Bladder microvascular endothelial cell (primary cell): ENCODE measurements around the gene C12orf43. TPM values are rescaled to one million over a fixed set of nuclear protein-coding genes. Genes with fewer than 3 reads are reported as not detected.

Experiments used
- total RNA-seq: library from RNA; depleted of rRNA; stranded (reverse); fragments of >200 nt; gene quantifications from 2 replicates; pipeline ENCODE4 v1.2.3, GENCODE V29; 2014

C12orf43 gene, protein sequence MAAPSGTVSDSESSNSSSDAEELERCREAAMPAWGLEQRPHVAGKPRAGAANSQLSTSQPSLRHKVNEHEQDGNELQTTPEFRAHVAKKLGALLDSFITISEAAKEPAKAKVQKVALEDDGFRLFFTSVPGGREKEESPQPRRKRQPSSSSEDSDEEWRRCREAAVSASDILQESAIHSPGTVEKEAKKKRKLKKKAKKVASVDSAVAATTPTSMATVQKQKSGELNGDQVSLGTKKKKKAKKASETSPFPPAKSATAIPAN
- total RNA-seq = 18.3 and 24.5 TPM in 2 replicates

DNA sequence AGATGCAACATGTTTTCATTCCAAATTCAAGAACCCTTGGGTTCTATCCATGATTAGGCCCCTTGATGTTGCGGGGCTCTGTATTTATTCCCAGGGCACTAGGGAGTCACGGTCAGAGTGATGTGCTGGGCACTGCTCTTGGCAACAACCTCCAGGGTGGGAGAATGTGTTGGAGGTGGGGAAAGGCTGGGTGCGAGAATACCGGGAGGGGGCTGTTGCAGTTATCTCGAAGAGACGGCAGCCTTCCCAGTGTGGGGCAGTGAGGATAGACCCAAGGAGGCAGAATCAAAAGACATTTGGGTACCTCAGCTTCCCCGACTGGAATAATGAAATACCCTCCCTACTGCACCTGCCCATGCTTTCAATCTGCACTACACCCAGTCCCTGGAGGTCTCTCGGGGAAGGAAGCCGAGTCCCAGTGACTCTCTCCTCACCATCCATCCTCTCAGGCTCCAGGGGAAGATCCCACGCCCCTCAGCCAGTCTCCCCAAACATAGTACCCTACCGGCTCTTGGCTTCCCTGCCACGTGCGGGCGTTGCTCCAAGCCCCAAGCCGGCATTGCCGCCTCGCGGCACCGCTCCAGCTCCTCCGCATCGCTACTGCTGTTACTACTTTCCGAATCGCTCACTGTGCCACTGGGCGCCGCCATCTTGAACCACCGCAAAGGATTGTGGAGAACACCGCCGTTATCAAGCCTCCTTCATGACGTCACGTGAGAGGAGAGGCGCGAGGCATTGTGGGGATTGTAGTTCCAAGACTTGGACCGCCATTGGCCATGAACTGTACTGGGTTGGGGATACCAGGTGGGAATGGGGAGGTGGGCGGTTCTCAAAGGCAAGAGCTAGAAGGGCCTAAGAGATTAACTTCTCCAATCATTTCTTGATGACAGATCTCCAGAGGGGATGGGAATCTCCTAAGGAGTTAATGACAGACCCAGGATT, at the start of gene C12orf43:
Gene C12orf43 (minus strand): TSS at position 663 of the 942 bp plus-strand sequence. CDS start 13 bp downstream, at position 650.

DNA sequence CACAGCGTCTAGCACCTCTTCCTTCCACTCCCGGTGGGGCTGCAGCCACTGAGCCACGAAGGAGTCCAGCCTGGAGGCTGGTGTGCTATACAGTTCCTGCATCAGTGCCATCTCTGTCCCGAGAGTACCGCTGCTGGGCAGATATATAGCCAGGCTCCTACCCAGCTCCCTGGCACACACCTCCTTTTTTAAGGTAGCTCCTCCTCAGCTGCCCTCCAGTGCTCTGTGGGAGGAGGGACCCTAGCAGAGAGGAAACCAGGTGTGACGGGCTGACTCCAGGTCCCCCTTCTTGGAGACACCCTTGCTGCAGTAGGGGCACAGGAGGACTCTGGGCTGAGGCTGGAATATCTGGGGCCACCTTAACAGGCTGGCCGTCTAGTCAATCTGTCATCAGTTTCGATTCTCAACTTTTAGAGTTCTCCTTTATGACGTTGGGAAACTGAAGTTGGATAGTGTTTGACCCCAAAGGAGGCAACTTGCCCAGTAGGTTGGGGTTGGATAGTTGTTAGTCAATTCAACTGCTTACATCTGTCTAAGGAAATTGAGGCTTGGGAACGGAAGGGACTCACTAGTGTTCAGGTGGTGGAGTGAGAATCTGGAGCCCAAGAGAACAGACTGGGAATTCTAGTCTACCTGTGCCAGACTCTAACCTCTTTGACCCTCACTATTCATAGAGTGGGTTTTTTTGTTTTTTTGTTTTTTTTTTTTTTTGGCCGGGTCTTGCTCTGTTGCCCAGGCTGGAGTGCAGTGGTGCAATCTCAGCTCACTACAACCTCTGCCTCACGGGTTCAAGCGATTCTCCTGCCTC, 22.8 kb upstream of the C12orf43 start, which contains the start of gene OASL:
Gene OASL (minus strand): TSS at position 386 of the 808 bp plus-strand sequence. CDS start 275 bp downstream, at position 111.

DNA sequence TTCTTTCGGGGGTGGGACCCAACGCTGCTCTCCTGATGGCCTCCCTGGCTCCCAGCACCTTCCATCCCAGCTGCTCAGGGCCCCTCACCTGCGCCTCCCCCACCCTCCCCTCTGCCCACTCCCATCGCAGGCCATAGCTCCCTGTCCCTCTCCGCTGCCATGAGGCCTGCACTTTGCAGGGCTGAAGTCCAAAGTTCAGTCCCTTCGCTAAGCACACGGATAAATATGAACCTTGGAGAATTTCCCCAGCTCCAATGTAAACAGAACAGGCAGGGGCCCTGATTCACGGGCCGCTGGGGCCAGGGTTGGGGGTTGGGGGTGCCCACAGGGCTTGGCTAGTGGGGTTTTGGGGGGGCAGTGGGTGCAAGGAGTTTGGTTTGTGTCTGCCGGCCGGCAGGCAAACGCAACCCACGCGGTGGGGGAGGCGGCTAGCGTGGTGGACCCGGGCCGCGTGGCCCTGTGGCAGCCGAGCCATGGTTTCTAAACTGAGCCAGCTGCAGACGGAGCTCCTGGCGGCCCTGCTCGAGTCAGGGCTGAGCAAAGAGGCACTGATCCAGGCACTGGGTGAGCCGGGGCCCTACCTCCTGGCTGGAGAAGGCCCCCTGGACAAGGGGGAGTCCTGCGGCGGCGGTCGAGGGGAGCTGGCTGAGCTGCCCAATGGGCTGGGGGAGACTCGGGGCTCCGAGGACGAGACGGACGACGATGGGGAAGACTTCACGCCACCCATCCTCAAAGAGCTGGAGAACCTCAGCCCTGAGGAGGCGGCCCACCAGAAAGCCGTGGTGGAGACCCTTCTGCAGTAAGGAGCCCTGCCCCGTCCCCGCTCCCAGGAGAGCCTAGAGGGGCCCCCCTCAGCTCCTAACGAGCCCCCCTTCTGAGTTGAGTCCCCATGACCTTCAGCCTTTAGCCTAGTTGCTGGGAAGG, 37.7 kb downstream of the C12orf43 start, which contains the start of gene HNF1A:
Gene HNF1A (plus strand): TSS at position 248 of the 924 bp plus-strand sequence. CDS start 226 bp downstream, at position 474.

Other genes starting within 250 kb of the C12orf43 start
- gene SPPL3, start 112.1 kb downstream of the C12orf43 start, total RNA-seq = 3.2 and 11.7 TPM in 2 replicates
- not detected in 2 replicates for gene HNF1A, start 37.9 kb downstream of the C12orf43 start, total RNA-seq
- gene OASL, start 22.8 kb upstream of the C12orf43 start, total RNA-seq = 1.3 and 1.9 TPM in 2 replicates
- 0.65 and 16.6 TPM in 2 replicates for gene P2RX7, start 116.4 kb upstream of the C12orf43 start, total RNA-seq
- 30.3 and 301 TPM in 2 replicates for gene P2RX4, start 193.6 kb upstream of the C12orf43 start, total RNA-seq